ENCODE measurements around the gene PIBF1. TPM values are rescaled to one million over a fixed set of nuclear protein-coding genes. Genes with fewer than 3 reads are reported as not detected.

Gene PIBF1
- total and polyA plus RNA-seq, 7 donors: 6.5 to 24.0 (median 17.7) TPM

DNA sequence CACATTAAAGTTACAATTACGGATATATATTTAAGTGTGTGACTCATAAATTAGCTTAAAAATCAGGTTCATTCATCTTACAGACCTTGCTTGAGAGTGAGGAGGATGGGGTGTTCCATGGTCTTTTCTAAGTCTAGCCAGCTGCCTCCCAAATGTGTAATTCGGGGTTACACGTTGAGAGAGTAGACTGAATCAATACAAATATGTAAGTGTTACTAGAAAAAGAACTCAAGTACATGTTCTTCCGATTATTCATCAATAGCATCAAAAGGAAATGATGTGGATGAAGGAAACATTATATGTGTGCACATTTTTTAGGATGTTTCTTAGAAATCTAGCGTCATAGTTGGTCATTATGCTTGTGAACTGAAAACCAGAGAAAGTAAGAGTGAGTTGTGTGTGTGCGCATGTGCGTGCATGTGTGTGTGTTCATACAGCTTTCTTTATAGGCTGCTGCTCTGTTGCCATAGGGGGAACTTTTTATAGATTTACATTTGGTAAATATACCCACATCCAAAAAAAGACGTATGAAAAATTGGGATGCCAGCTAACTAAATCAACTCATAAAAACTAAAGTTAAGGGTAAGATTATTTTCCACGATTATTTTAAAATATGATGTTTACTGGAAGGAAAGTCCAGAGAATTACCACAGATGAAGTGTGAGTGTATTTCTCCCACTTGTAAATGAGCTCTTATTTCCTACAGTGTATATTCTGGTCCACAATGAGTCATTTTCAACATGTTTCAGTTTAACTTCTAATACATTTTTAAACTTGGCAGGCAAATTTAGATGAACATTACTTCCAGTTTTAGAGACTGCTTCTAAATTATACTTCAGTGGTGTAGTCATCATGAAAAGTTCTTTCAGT is 82.4 kb downstream of the PIBF1 start:
- TF ChIP-seq POLR2A (IDR thresholded peaks at IDR 0.05) (no peak), POLR2AphosphoS5 (IDR thresholded peaks at IDR 0.05) (no peak), EP300 (IDR thresholded peaks at IDR 0.05) (no peak)
- TF ChIP-seq, protein P1, sequence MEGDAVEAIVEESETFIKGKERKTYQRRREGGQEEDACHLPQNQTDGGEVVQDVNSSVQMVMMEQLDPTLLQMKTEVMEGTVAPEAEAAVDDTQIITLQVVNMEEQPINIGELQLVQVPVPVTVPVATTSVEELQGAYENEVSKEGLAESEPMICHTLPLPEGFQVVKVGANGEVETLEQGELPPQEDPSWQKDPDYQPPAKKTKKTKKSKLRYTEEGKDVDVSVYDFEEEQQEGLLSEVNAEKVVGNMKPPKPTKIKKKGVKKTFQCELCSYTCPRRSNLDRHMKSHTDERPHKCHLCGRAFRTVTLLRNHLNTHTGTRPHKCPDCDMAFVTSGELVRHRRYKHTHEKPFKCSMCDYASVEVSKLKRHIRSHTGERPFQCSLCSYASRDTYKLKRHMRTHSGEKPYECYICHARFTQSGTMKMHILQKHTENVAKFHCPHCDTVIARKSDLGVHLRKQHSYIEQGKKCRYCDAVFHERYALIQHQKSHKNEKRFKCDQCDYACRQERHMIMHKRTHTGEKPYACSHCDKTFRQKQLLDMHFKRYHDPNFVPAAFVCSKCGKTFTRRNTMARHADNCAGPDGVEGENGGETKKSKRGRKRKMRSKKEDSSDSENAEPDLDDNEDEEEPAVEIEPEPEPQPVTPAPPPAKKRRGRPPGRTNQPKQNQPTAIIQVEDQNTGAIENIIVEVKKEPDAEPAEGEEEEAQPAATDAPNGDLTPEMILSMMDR (IDR thresholded peaks at IDR 0.05): no peak
- Histone ChIP-seq H3K27ac (no peak overlapping the region), H3K4me3 (no peak overlapping the region)

DNA sequence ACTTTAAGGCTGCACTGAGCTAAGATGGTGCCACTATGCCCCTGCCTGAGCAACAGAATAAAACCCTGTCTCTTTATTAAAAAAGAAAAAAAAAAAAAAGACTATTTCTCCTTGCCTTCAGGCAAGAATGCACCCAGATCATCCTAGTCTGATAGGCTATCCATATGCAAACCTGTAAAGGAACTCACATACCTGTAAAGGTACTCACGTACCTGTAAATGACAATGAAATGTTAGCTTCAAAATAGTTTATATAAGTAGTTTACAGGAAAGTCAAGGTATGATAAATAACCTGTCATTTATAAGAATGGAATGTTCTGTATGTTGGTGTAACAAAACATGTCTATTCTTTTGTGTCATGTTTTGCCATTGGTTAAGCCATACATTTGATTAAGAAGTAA is 86.3 kb downstream of the PIBF1 start:
- intact Hi-C loops (cut with DNase I): no loop called here
- no peak for DNase-seq
- H3K27me3 ChIP-seq: no peaks in the 10 kb centered on the region
- H3K36me3 ChIP-seq: no peaks in the 10 kb centered on the region
- H3K9me3 ChIP-seq: no peaks in the 10 kb centered on the region
- no peaks in the 10 kb centered on the region for H3K4me1 ChIP-seq
- no peak overlapping the region for H3K4me3 ChIP-seq
- WGBS, 2 donors: 100% methylated on average over 1 of the region's 1 CpG
- H3K27ac ChIP-seq: no peak overlapping the region
- TF ChIP-seq, protein P1 (IDR thresholded peaks at IDR 0.05): no peak
- TF ChIP-seq EP300 (IDR thresholded peaks at IDR 0.05) (no peak), POLR2A (IDR thresholded peaks at IDR 0.05) (no peak), POLR2AphosphoS5 (IDR thresholded peaks at IDR 0.05) (no peak)

More for the DNA sequence above, 82.4 kb downstream of the PIBF1 start:
- intact Hi-C loops (cut with DNase I): no loop called here
- Histone ChIP-seq H3K4me1 (no peaks in the 10 kb centered on the region), H3K36me3 (no peaks in the 10 kb centered on the region), H3K27me3 (no peaks in the 10 kb centered on the region), H3K9me3 (no peaks in the 10 kb centered on the region)
- DNase-seq: no peak
- 76 to 81% methylated on average over 9 of the region's 9 CpGs for whole genome bisulfite sequencing, 2 donors

DNA sequence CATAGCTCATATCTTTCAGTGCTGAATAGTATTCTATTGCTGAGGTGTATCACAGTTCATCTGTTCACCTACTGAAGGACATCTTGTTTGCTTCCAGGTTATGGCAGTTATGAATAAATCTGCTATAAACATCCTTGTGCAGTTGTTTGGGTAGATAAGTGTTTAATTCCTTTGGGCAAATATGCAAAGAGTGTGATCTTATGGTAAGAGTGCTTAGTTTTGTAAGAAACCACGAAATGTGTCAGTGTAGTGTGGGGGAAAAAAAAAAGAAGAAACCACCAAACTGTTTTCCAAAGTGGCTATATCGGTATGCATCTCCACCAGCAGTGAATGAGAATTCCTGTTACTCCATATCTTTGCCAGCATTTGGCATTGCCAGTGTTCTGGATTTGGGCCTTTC is 93.3 kb downstream of the PIBF1 start:
- no peaks in the 10 kb centered on the region for H3K4me1 ChIP-seq
- no peak overlapping the region for H3K4me3 ChIP-seq
- WGBS, 2 donors: 85 to 96% methylated on average over 2 of the region's 2 CpGs
- no peak for TF ChIP-seq EP300 (IDR thresholded peaks at IDR 0.05)
- no peaks in the 10 kb centered on the region for H3K36me3 ChIP-seq
- no peak for DNase-seq
- H3K27me3 ChIP-seq: no peaks in the 10 kb centered on the region
- intact Hi-C loops (cut with DNase I): no loop called here
- H3K27ac ChIP-seq: no peak overlapping the region
- no peaks in the 10 kb centered on the region for H3K9me3 ChIP-seq

DNA sequence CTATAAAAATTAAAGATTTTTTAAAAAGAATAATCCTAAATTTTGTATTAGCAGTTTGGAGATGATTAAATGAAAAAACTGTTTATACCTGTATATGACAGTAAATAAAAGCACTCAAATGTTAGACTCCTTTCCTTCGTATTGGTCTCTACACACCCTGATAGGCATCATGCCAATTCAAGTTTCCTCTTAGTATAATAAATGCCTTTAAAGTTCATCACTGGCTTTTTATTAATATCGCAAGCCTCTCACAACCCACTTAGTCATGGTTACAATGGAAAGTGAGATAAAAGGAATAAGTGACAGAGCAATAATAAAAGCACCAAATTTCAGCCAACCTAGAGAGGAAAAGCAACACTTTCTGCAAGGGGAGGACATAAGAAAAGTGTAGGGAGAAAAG is 102.2 kb downstream of the PIBF1 start:
- 20 to 71% methylated on average over 2 of the region's 2 CpGs for WGBS, 2 donors
- Histone ChIP-seq H3K9me3 (no peaks in the 10 kb centered on the region), H3K27me3 (no peaks in the 10 kb centered on the region), H3K36me3 (no peaks in the 10 kb centered on the region), H3K4me1 (peaks cover 0 to 6% (median 3%) of the 10 kb centered on the region in 4 donors), H3K27ac (no peak overlapping the region), H3K4me3 (no peak overlapping the region)
- DNase-seq: no peak
- TF ChIP-seq, protein P1 (IDR thresholded peaks at IDR 0.05): no peak
- intact Hi-C loops (cut with DNase I): no loop called here

DNA sequence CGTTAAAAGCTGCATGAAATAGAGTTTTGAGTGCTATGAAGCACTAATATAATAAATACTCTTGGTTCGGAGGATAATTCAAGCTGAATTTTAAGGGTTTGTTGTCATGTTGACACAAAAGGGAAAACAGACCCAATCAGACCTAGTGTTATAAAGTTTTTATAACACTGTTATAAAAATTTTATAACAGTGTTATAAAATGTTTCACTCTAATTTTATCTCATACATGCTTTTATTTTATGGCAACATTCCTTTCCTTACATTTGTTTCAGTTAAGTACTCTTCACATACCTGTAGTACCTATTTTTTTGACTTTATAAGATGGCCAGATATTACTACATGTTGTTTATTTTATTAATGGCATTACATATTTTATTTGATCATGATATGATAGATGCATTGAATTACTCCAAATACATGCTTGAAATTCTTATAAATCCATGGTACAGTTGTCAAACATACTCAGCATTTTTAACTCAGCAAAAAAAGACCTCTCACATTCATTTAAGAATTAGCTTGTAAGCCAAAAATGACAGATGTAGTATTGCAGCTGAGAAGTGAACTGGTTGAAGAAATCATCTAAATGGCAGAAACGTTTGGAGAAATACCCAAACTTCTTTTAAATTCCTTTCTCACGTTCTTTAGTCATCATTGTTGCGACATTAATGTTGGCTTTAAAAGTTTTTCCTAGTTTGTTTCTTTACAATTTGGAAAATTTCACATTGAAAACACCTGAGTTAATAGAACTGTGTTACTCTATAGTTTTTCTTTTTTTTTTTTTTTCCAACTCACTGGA is 104.5 kb downstream of the PIBF1 start:
- Histone ChIP-seq H3K27me3 (no peaks in the 10 kb centered on the region), H3K36me3 (no peaks in the 10 kb centered on the region), H3K27ac (no peak overlapping the region), H3K4me3 (no peak overlapping the region), H3K4me1 (peaks cover 0 to 6% (median 3%) of the 10 kb centered on the region in 4 donors), H3K9me3 (no peaks in the 10 kb centered on the region)
- intact Hi-C loops (cut with DNase I): no loop called here
- 37 to 73% methylated on average over 5 of the region's 5 CpGs for WGBS, 2 donors
- no peak for DNase-seq
- TF ChIP-seq POLR2A (IDR thresholded peaks at IDR 0.05) (no peak), POLR2AphosphoS5 (IDR thresholded peaks at IDR 0.05) (no peak), EP300 (IDR thresholded peaks at IDR 0.05) (no peak)
- TF ChIP-seq, protein P1 (IDR thresholded peaks at IDR 0.05): no peak
